OCI-LY1 (cell line): ENCODE results near the gene PRKACB.

Source experiments
- H2AFZ ChIP-seq: fragments of 200-600 bp; sonication (generic), shearing (Covaris generic); 2 replicates; pipeline ENCODE4 v1.6.0; 2014; ENCODE audit warnings: antibody characterized with exemption, mild to moderate bottlenecking, low read length
- H3F3A ChIP-seq: fragments of 200-600 bp; sonication (generic), shearing (Covaris generic); 2 replicates; pipeline ENCODE4 v1.6.0; 2014; ENCODE audit warnings: mild to moderate bottlenecking, antibody characterized with exemption, low read length, moderate library complexity; ENCODE audit not compliant: insufficient read depth
- H3K27ac ChIP-seq: fragments of 200-600 bp; sonication (generic); 2 replicates; pipeline ENCODE4 v1.5.1; 2014; ENCODE audit warnings: low read length, mixed run types, mild to moderate bottlenecking, low read depth; ENCODE audit not compliant: poor library complexity, severe bottlenecking
- H3K27me3 ChIP-seq: fragments of 200-600 bp; sonication (generic); 2 replicates; pipeline ENCODE4 v1.6.0; 2014; ENCODE audit warnings: antibody characterized with exemption, mild to moderate bottlenecking, low read length, moderate library complexity; ENCODE audit not compliant: insufficient read depth
- H3K36me3 ChIP-seq: fragments of 200-600 bp; sonication (generic); 2 replicates; pipeline ENCODE4 v1.6.1; 2014; ENCODE audit warnings: mild to moderate bottlenecking, antibody characterized with exemption, low read length, moderate library complexity, mixed read lengths; ENCODE audit not compliant: insufficient read depth
- H3K4me1 ChIP-seq: fragments of 200-600 bp; sonication (generic); 2 replicates; pipeline ENCODE4 v1.5.1; 2014; ENCODE audit warnings: mild to moderate bottlenecking, low read length, moderate library complexity; ENCODE audit not compliant: insufficient read depth, severe bottlenecking
- H3K4me2 ChIP-seq: fragments of 200-600 bp; sonication (generic), shearing (Covaris generic); 2 replicates; pipeline ENCODE4 v1.6.1; 2014; ENCODE audit warnings: low read length
- H3K4me3 ChIP-seq: fragments of 200-600 bp; sonication (generic); 2 replicates; pipeline ENCODE4 v1.5.1; 2014; ENCODE audit warnings: low read length, low read depth, mild to moderate bottlenecking, mixed read lengths; ENCODE audit not compliant: poor library complexity, severe bottlenecking
- H3K79me2 ChIP-seq: fragments of 200-600 bp; shearing (Covaris generic); 2 replicates; pipeline ENCODE4 v1.6.1; 2016; ENCODE audit warnings: mixed run types, low read length, mixed read lengths; ENCODE audit not compliant: insufficient read depth
- H3K9ac ChIP-seq: fragments of 200-600 bp; sonication (generic), shearing (Covaris generic); 2 replicates; pipeline ENCODE4 v1.6.1; 2014; ENCODE audit warnings: mild to moderate bottlenecking, low read length, mixed read lengths
- H3K9me2 ChIP-seq: fragments of 200-600 bp; sonication (generic), shearing (Covaris generic); 2 replicates; pipeline ENCODE4 v1.6.1; 2014; ENCODE audit warnings: low read depth, mild to moderate bottlenecking, low read length, mixed read lengths
- H3K9me3 ChIP-seq: fragments of 200-600 bp; shearing (Covaris generic); 2 replicates; pipeline ENCODE4 v1.6.1; 2014; ENCODE audit warnings: low read length, mixed read lengths
- H4K20me1 ChIP-seq: fragments of 200-600 bp; sonication (generic), shearing (Covaris generic); 2 replicates; pipeline ENCODE4 v1.6.0; 2016; ENCODE audit warnings: mild to moderate bottlenecking, low read length; ENCODE audit not compliant: insufficient read depth
- CTCF ChIP-seq: fragments of 200-600 bp; sonication (generic), shearing (Covaris generic); IDR thresholded peaks from 2 replicates; pipeline ENCODE4 v1.5.1; 2017; ENCODE audit warnings: mild to moderate bottlenecking, antibody characterized with exemption, low read length, moderate library complexity, mixed read lengths
- EZH2 ChIP-seq: fragments of 200-600 bp; sonication (generic), shearing (Covaris generic); IDR thresholded peaks from 2 replicates; pipeline ENCODE4 v1.8.0; 2017; ENCODE audit warnings: borderline replicate concordance, mixed run types, mild to moderate bottlenecking, antibody characterized with exemption, low read length, moderate library complexity, mixed read lengths

The PRKACB gene

GRCh38 chr1:84266748-84267147, 122.7 kb downstream of the PRKACB start:
- TF ChIP-seq EZH2 (no peak), CTCF (no peak)
- H3F3A ChIP-seq: no peaks in the 10 kb centered on the region
- no peaks in the 10 kb centered on the region for H3K36me3 ChIP-seq
- H4K20me1 ChIP-seq: no peaks in the 10 kb centered on the region
- H2AFZ ChIP-seq: no peak overlapping the region
- H3K9me3 ChIP-seq: no peaks in the 10 kb centered on the region
- H3K27ac ChIP-seq: no peak overlapping the region
- H3K27me3 ChIP-seq: no peaks in the 10 kb centered on the region
- H3K4me2 ChIP-seq: no peak overlapping the region
- no peak overlapping the region for H3K9ac ChIP-seq
- peaks cover 13% of the 10 kb centered on the region for H3K4me1 ChIP-seq
- no peaks in the 10 kb centered on the region for H3K9me2 ChIP-seq
- no peaks in the 10 kb centered on the region for H3K79me2 ChIP-seq
- no peak overlapping the region for H3K4me3 ChIP-seq

GRCh38 chr1:84267476-84267875, 123.4 kb downstream of the PRKACB start:
- Histone ChIP-seq H3K27ac (no peak overlapping the region), H3K9me2 (no peaks in the 10 kb centered on the region), H3K4me3 (no peak overlapping the region), H3K79me2 (no peaks in the 10 kb centered on the region), H3K27me3 (no peaks in the 10 kb centered on the region), H3K36me3 (no peaks in the 10 kb centered on the region), H3K9ac (no peak overlapping the region), H3K4me2 (no peak overlapping the region), H4K20me1 (no peaks in the 10 kb centered on the region), H3K4me1 (peaks cover 20% of the 10 kb centered on the region), H3F3A (no peaks in the 10 kb centered on the region), H3K9me3 (no peaks in the 10 kb centered on the region), H2AFZ (no peak overlapping the region)
- TF ChIP-seq EZH2 (no peak), CTCF (no peak)

DNA sequence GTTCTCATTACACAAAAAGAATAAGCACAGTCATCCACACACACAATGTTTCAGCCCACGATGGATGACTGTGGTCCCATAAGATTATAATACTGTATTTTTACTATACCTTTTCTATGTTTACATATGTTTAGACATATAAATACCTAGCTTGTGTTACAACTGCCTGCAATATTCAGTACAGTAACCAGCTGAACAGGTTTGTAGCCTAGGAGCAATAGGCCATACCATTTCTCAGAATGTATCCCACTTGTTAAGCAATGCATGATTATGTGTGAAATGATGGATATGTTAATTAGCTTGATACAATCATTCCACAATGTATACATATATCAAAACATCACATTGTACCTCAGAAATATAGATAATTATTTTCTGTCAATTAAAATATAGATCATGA, 124.3 kb downstream of the PRKACB start:
- Histone ChIP-seq H2AFZ (no peak overlapping the region), H3F3A (no peaks in the 10 kb centered on the region), H3K4me1 (peaks cover 27% of the 10 kb centered on the region), H3K27ac (no peak overlapping the region), H3K27me3 (no peaks in the 10 kb centered on the region), H3K79me2 (no peaks in the 10 kb centered on the region), H3K9ac (no peak overlapping the region), H3K9me2 (no peaks in the 10 kb centered on the region), H3K4me3 (no peak overlapping the region), H4K20me1 (no peaks in the 10 kb centered on the region), H3K9me3 (peaks cover 5% of the 10 kb centered on the region; the same call in 1 of the 2 replicates), H3K36me3 (no peaks in the 10 kb centered on the region), H3K4me2 (no peak overlapping the region)
- no peak for TF ChIP-seq CTCF
- no peak for TF ChIP-seq EZH2
